Mammary epithelial cell (primary cell): ENCODE measurements around the gene ANKRD10.

Source experiments
- CTCF ChIP-seq, 2 donors: IDR thresholded peaks in 1 of 2; conservative IDR thresholded peaks in 1 of 2; 2 replicates each; pipeline ENCODE4 v1.5.1; 2011 to 2012; ENCODE audit warnings: inconsistent platforms in 2 of 2, low read length in 2 of 2, mild to moderate bottlenecking in 2 of 2, control low read depth in 1 of 2, low read depth in 1 of 2; ENCODE audit not compliant: insufficient read depth in 1 of 2; ENCODE audit errors: extremely low read depth in 1 of 2
- EZH2 ChIP-seq: IDR thresholded peaks from 2 replicates; pipeline ENCODE4 v1.6.1; 2012; ENCODE audit warnings: low read length, inconsistent platforms, borderline replicate concordance

- no peak for TF ChIP-seq CTCF (conservative IDR thresholded peaks at IDR 0.05 in 1 of 2, IDR thresholded peaks at IDR 0.05 in 1 of 2; ENCODE audit: extremely low read depth in 1 of 2, insufficient read depth in 1 of 2, low read depth in 1 of 2, low read length in 2 of 2)
- TF ChIP-seq EZH2, result no peak
Measured at GRCh38 chr13:110913322-110914080, 1.4 kb downstream of the ANKRD10 start.
